A673 (cell line): ENCODE results near the gene RNF223. TPM values are rescaled to one million over a fixed set of nuclear protein-coding genes. Genes with fewer than 3 reads are reported as not detected.

Source experiments
- BruUV-seq: library from RNA; stranded (reverse); fragments of 400-500 nt; replicated peaks from 2 replicates; lab custom pipeline; 2021; lab: Mats Ljungman, UMichigan
- CTCF ChIA-PET: fragments of 300-600 bp; sonication (Branson Sonifier 250); formaldehyde crosslinking; loops from one replicate; lab custom pipeline; 2022; ENCODE audit warnings: antibody characterized with exemption; lab: Charles Lee
- POLR2A ChIA-PET: fragments of 300-600 bp; sonication (Branson Sonifier 250); formaldehyde crosslinking; loops from one replicate; lab custom pipeline; 2022; ENCODE audit warnings: antibody characterized with exemption; ENCODE audit not compliant: low non-redundant PET; lab: Charles Lee
- DNase-seq: peaks from one replicate; pipeline ENCODE4 v3.0.0-alpha.2; 2015; ENCODE audit warnings: low spot score
- H3K27ac ChIP-seq: fragments of 200-600 bp; sonication (generic); 2 replicates; pipeline ENCODE4 v1.5.1; 2016; ENCODE audit warnings: mixed run types, low read depth, mild to moderate bottlenecking, mixed read lengths, antibody characterized with exemption, low read length; ENCODE audit not compliant: poor library complexity, severe bottlenecking
- H3K27me3 ChIP-seq: fragments of 200-600 bp; sonication (generic); replicated peaks from 2 replicates; pipeline ENCODE4 v1.6.1; 2017; ENCODE audit warnings: mixed run types, low read depth, mild to moderate bottlenecking, mixed read lengths, antibody characterized with exemption, low read length; ENCODE audit not compliant: insufficient read depth, poor library complexity
- H3K36me3 ChIP-seq: fragments of 200-600 bp; sonication (generic); 2 replicates; pipeline ENCODE4 v1.6.1; 2016; ENCODE audit warnings: mixed run types, mild to moderate bottlenecking, mixed read lengths, antibody characterized with exemption, low read length; ENCODE audit not compliant: insufficient read depth, poor library complexity, severe bottlenecking
- H3K4me1 ChIP-seq: fragments of 200-600 bp; sonication (generic); 2 replicates; pipeline ENCODE4 v1.6.1; 2017; ENCODE audit warnings: mixed run types, mild to moderate bottlenecking, mixed read lengths, antibody characterized with exemption, low read length; ENCODE audit not compliant: insufficient read depth, poor library complexity, severe bottlenecking
- H3K4me3 ChIP-seq: fragments of 200-600 bp; sonication (generic); 2 replicates; pipeline ENCODE4 v1.5.1; 2016; ENCODE audit warnings: low read depth, mixed run types, mild to moderate bottlenecking, mixed read lengths, low read length; ENCODE audit not compliant: poor library complexity, severe bottlenecking
- H3K9me3 ChIP-seq: fragments of 200-600 bp; sonication (generic); 2 replicates; pipeline ENCODE4 v1.6.1; 2016; ENCODE audit warnings: mixed run types, low read depth, mild to moderate bottlenecking, mixed read lengths, antibody characterized with exemption, low read length; ENCODE audit not compliant: poor library complexity, severe bottlenecking
- CTCF ChIP-seq: fragments of 300-800, 200-600 bp; sonication (generic); conservative IDR thresholded peaks from 2 replicates; pipeline ENCODE4 v1.5.1; 2017; ENCODE audit warnings: low read depth, mild to moderate bottlenecking, antibody characterized with exemption, low read length, moderate library complexity, mixed read lengths
- EZH2 ChIP-seq: fragments of 200-600 bp; sonication (generic); IDR thresholded peaks from 2 replicates; pipeline ENCODE4 v1.6.1; 2017; ENCODE audit warnings: borderline replicate concordance, low read depth, mild to moderate bottlenecking, mixed read lengths, antibody characterized with exemption, low read length; ENCODE audit not compliant: poor library complexity, severe bottlenecking
- intact Hi-C: fragments of 100-400 bp; cut with micrococcal nuclease; formaldehyde crosslinking; loops from one replicate; pipeline ENCODE4 v1.10.0; 2022; ENCODE audit not compliant: unreplicated experiment
- total RNA-seq: library from RNA; stranded (reverse); gene quantifications from 2 replicates; pipeline ENCODE4 v1.2.3, GENCODE V29; 2021

The RNF223 gene
- total RNA-seq, 1 experiment from 2014 or later: not detected

DNA sequence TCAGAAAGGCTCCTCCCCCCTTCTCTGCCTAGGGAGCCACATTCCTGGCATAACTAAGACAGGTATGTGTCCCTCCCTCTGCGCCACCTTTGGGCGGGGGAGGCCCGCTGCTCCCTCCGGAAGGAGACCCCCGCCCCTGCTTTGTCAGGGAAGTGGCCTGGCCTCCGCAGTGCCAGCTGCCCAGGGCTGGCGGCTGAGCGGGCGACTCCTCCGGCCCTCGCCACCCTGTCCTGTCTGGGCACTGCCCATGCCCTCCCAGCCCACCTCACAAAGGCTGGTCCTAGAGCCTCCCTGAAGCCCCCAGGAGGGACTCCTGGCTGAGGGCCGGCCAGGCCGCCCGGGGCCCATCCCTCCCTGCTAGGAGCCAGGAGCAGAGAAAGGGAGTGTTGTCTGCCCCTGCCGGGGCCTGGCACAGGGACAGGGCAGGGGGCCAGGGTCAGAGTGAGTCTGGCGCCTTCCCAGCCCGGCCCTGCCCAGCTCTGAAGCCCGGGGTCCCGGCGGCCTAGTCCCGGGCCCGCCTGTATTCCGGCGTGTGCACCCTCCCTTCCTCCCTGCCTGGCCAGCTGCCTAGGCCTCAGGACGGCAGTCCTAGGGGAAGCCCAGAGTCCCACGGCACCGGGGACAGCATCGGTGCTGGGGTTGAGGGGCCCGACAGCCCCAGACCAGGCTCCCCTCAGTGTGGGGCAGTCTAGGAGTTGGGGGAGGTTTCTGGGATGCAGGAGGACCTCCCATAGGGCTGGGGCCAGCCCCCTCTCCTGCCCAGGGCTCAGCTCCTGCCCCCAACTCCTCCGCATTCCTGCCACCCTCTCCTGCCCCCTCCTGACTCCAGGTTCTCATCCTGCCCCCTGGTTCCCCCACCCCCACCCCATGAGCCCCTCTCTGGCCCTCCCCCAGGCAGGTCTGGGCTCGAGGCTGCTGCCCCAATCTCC lies 49.1 kb downstream of the RNF223 start:
- ChIA-PET CTCF (interaction anchor here (0.6 kb wide), 1 partner anchor 36 kb away, joined by 3 read pairs; no protein-coding TSS in a partner anchor), POLR2A (no interaction called here)
- H3K36me3 ChIP-seq: peaks cover 7% of the 10 kb centered on the region
- no peak for DNase-seq
- intact Hi-C loops: loop anchor here (10.0 kb wide), 1 partner anchor 280 kb away; the partner anchor contains the start of genes ACAP3 and PUSL1
- H3K27me3 ChIP-seq: no peaks in the 10 kb centered on the region
- no peak overlapping the region for H3K4me3 ChIP-seq
- peaks cover 70% of the 10 kb centered on the region for H3K4me1 ChIP-seq
- no peak for TF ChIP-seq EZH2
- TF ChIP-seq CTCF: no peak
- no peaks in the 10 kb centered on the region for H3K9me3 ChIP-seq
- peak overlapping the region; percentile 67 for H3K27ac ChIP-seq
- BruUV-seq: no TSS peak

- intact Hi-C loops: loop anchor here (10.0 kb wide), 1 partner anchor 281 kb away; the partner anchor contains the start of genes ACAP3 and PUSL1
- Histone ChIP-seq H3K4me3 (no peak overlapping the region), H3K27me3 (no peaks in the 10 kb centered on the region), H3K4me1 (peaks cover 70% of the 10 kb centered on the region), H3K27ac (peak overlapping the region; percentile 67), H3K9me3 (no peaks in the 10 kb centered on the region), H3K36me3 (peaks cover 7% of the 10 kb centered on the region)
- POLR2A ChIA-PET: no interaction called here
- CTCF ChIA-PET: no interaction called here
- BruUV-seq: no TSS peak
- TF ChIP-seq CTCF: no peak
- TF ChIP-seq EZH2: no peak
- DNase-seq: no peak
Observed at GRCh38 chr1:1024149-1024770, 49.8 kb downstream of the RNF223 start.

GRCh38 chr1:1023700-1024099 lies 50.4 kb downstream of the RNF223 start:
- H3K36me3 ChIP-seq: peaks cover 7% of the 10 kb centered on the region
- no TSS peak for BruUV-seq
- peak overlapping the region; percentile 37 for H3K27ac ChIP-seq
- no peak for DNase-seq
- intact Hi-C loops: loop anchor here (10.0 kb wide), 1 partner anchor 281 kb away; the partner anchor contains the start of genes ACAP3 and PUSL1
- no peak overlapping the region for H3K4me3 ChIP-seq
- H3K4me1 ChIP-seq: peaks cover 73% of the 10 kb centered on the region
- no peaks in the 10 kb centered on the region for H3K27me3 ChIP-seq
- ChIA-PET CTCF (no interaction called here), POLR2A (no interaction called here)
- no peaks in the 10 kb centered on the region for H3K9me3 ChIP-seq
- TF ChIP-seq CTCF: no peak
- no peak for TF ChIP-seq EZH2
